MCF 10A (cell line): ENCODE measurements around the gene SMAD3. TPM values are rescaled to one million over a fixed set of nuclear protein-coding genes. Genes with fewer than 3 reads are reported as not detected.

Experiments
- BruUV-seq: library from RNA; stranded (reverse); fragments of 400-500 nt; replicated peaks from 2 replicates; lab custom pipeline; 2021; lab: Mats Ljungman, UMichigan
- CTCF ChIA-PET: fragments of 300-600 bp; sonication (Branson Sonifier 250); formaldehyde crosslinking; extraction: SDS; loops from one replicate; lab custom pipeline; 2021; ENCODE audit warnings: antibody characterized with exemption, inconsistent platforms; lab: Yijun Ruan, JAX
- POLR2A ChIA-PET: fragments of 300-600, 350-650 bp; sonication (Branson Sonifier 250); formaldehyde crosslinking; extraction: SDS; loops from one replicate; lab custom pipeline; 2020; ENCODE audit warnings: antibody characterized with exemption, inconsistent platforms; lab: Yijun Ruan, JAX
- DNase-seq: peaks from one replicate; pipeline ENCODE4 v3.0.0-alpha.2; 2018; ENCODE audit not compliant: unreplicated experiment
- H3K27ac Mint-ChIP-seq: one replicate; pipeline ENCODE4 v1.8.0; 2022; ENCODE audit warnings: mild to moderate bottlenecking, low read depth, mixed read lengths; ENCODE audit not compliant: unreplicated experiment
- H3K27me3 Mint-ChIP-seq: one replicate; pipeline ENCODE4 v1.8.0; 2022; ENCODE audit warnings: mixed read lengths; ENCODE audit not compliant: insufficient read depth, unreplicated experiment
- H3K36me3 Mint-ChIP-seq: one replicate; pipeline ENCODE4 v1.8.0; 2022; ENCODE audit warnings: mild to moderate bottlenecking, moderate library complexity, mixed read lengths; ENCODE audit not compliant: insufficient read depth, unreplicated experiment
- H3K4me1 Mint-ChIP-seq: one replicate; pipeline ENCODE4 v1.8.0; 2022; ENCODE audit warnings: mixed read lengths; ENCODE audit not compliant: insufficient read depth, unreplicated experiment
- H3K4me3 Mint-ChIP-seq: one replicate; pipeline ENCODE4 v1.8.0; 2022; ENCODE audit warnings: mild to moderate bottlenecking, moderate library complexity, mixed read lengths; ENCODE audit not compliant: unreplicated experiment
- H3K9me3 Mint-ChIP-seq: one replicate; pipeline ENCODE4 v1.8.0; 2022; ENCODE audit warnings: mixed read lengths; ENCODE audit not compliant: unreplicated experiment
- CTCF ChIP-seq: fragments of 200-600 bp; IDR thresholded peaks from one replicate; pipeline ENCODE4 v1.8.0; 2022; ENCODE audit warnings: antibody characterized with exemption, mild to moderate bottlenecking; ENCODE audit not compliant: unreplicated experiment
- intact Hi-C: fragments of 100-400 bp; cut with micrococcal nuclease; formaldehyde crosslinking; loops from 2 replicates; pipeline ENCODE4 v1.14.1; 2022
- total RNA-seq: library from RNA; stranded (reverse); gene quantifications from 2 replicates; pipeline ENCODE4 v1.2.3, GENCODE V29; 2022

SMAD3 gene
- total RNA-seq, 1 experiment from 2014 or later, result 19.9 TPM

DNA sequence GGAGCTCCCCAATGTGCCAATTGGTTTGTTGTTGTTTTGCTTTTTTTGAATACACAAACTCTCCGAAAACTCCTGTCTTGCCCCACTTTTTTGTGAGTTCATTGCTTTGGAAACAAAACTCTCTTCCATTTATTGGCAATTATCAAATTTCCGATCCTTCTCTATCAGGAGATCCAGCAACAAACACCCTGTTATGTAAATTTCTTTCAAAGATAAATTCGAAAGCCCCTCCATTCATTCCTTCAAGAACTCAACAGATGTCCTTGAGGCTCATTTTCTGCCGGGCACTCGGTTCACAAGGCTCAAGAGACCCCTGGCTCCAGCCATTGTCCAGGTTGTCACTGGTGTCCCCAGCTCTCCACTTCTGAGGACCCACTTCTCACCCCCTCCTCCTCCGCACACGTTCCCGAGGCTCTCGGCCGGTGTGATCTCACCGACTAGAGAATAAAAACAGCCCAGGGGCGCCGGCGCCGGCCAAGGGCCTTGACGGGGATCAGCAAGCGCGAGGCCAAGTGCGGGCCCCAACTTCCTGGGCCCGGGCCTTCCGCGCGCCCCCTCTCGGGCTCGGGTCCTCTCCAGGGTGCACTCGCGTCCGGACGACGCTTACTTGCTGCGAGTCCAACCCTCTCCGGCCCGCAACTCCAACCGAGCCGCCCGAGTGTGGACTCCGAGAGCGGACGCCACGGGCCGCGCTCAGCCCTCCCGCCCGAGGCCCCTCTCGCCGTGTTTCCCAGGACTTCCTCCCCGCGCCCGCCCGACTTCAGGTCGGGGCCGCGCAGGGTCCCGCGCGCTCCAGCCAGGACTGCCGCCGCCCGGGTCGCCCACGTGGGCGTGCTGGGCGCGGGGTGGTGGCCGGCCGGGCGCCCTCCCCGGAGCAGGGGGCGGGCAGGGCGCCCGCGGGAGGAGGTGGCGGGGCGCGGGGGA, 533 bp upstream of the SMAD3 start:
- H3K27ac Mint-ChIP-seq, result no peak overlapping the region
- intact Hi-C loops, result loop anchor here (1.0 to 10.0 kb wide), 6 partner anchors 62 to 770 kb away; partner anchors contain the start of genes AAGAB and IQCH
- DNase-seq, result peak; percentile 51
- ChIA-PET CTCF (interaction anchor here (1.1 to 1.6 kb wide), 2 partner anchors 15 to 31 kb away, joined by 4 to 10 read pairs; no protein-coding TSS in a partner anchor), POLR2A (interaction anchor here (0.6 to 6.9 kb wide), 16 partner anchors 9 to 457 kb away, joined by 3 to 62 read pairs (median 4); no protein-coding TSS in a partner anchor)
- H3K4me1 Mint-ChIP-seq, result peaks cover 24% of the 10 kb centered on the region
- peaks cover 6% of the 10 kb centered on the region for H3K36me3 Mint-ChIP-seq
- peak overlapping the region; percentile 92 for H3K4me3 Mint-ChIP-seq
- TF ChIP-seq CTCF, result no peak
- H3K9me3 Mint-ChIP-seq, result no peaks in the 10 kb centered on the region
- no peaks in the 10 kb centered on the region for H3K27me3 Mint-ChIP-seq
- BruUV-seq, result no TSS peak

DNA sequence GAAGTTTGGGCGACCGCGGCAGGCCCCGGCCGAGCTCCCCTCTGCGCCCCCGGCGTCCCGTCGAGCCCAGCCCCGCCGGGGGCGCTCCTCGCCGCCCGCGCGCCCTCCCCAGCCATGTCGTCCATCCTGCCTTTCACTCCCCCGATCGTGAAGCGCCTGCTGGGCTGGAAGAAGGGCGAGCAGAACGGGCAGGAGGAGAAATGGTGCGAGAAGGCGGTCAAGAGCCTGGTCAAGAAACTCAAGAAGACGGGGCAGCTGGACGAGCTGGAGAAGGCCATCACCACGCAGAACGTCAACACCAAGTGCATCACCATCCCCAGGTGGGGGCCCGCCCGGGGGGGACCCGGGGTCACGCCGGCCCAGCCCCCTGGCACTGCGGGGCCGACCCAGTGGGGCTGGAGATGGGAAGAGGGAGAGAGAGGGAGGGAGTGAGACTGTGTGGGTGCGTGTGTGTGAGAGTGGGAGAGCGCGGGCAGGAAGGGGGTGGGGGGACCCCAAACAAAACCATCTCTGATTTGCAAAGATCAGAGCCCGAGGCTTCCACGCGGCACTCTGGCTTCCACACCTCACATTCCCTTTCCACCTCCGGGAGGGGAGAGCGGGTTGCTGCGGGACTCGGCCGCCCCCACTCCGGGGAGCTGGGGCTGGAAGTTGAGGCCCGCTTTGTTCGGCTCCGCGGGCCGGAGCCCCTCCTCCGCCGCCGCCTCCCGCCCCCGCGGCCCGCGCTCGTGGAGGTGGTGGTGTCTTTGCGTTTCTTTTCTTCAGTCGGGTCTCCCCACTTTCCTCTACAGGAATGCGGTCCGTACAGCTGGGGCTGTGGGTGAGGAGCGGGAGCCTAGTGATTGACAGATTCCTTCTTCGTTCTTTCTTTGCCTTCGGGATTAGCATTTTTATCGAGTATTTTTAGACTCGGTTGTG, 898 bp downstream of the SMAD3 start:
- no peaks in the 10 kb centered on the region for H3K9me3 Mint-ChIP-seq
- POLR2A ChIA-PET, result interaction anchor here (0.6 to 6.9 kb wide), 22 partner anchors 8 to 456 kb away, joined by 3 to 62 read pairs (median 4); partner anchors contain the start of genes AAGAB and IQCH
- peak overlapping the region; percentile 92 for H3K4me3 Mint-ChIP-seq
- no peak for TF ChIP-seq CTCF
- intact Hi-C loops, result loop anchor here (2.0 to 10.0 kb wide), 6 partner anchors 39 to 769 kb away; partner anchors contain the start of genes AAGAB and IQCH
- H3K27me3 Mint-ChIP-seq, result no peaks in the 10 kb centered on the region
- peak overlapping the region; percentile 81 for H3K27ac Mint-ChIP-seq
- H3K36me3 Mint-ChIP-seq, result peaks cover 6% of the 10 kb centered on the region
- CTCF ChIA-PET, result interaction anchor here (0.6 to 1.4 kb wide), 5 partner anchors 20 to 108 kb away, joined by 3 read pairs; no protein-coding TSS in a partner anchor
- no peak for DNase-seq
- peaks cover 35% of the 10 kb centered on the region for H3K4me1 Mint-ChIP-seq
- no TSS peak for BruUV-seq

DNA sequence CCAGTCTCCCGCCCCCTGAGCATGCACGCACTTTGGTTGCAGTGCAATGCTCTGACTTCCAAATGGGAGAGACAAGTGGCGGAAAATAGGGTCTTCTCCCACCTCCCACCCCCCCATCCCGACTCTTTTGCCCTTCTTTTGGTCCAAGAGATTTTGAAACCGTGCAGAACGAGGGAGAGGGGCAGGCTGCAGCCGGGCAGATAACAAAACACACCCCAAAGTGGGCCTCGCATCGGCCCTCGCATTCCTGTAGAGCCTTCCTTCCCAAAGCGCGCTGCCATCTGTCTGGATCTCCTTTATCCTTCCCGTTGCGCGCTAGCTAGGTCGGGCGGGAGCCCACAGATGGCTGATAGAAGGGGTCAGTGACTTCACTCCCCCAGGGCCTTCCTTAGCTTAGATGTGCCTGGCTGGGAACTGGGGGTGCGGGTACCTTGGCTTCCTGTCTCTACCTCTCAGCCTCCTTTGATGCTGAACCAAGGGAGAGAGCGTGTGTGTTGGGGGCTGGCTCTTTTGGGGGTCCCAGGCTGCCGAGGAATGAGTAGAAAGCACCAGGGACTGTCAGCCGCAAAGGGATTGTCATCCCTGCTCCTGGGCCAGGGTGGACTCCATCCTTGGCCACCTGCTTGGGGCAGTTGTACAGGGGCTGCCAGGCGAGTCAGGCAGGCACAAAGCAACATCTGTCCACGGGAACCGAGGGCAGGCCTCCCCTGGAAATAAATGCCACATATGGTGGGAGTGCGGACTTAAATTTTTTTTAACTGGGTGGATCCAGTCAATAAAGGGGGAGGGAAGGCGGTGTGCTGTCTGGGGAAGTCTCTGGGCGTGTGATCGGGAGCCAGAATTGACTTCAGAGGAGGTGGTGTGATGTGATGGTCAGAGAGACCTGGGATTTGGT, 1.8 kb downstream of the SMAD3 start:
- ChIA-PET CTCF (interaction anchor here (0.5 to 1.4 kb wide), 5 partner anchors 20 to 107 kb away, joined by 3 read pairs; no protein-coding TSS in a partner anchor), POLR2A (interaction anchor here (0.7 to 6.9 kb wide), 14 partner anchors 9 to 211 kb away, joined by 3 to 62 read pairs (median 10); partner anchors contain the start of genes AAGAB and IQCH)
- TF ChIP-seq CTCF, result no peak
- Mint-ChIP-seq H3K4me3 (peak overlapping the region; percentile 92), H3K9me3 (no peaks in the 10 kb centered on the region), H3K36me3 (peaks cover 6% of the 10 kb centered on the region), H3K27me3 (no peaks in the 10 kb centered on the region), H3K4me1 (peaks cover 35% of the 10 kb centered on the region), H3K27ac (peak overlapping the region; percentile 81)
- no TSS peak for BruUV-seq
- no peak for DNase-seq
- intact Hi-C loops, result loop anchor here (2.0 to 10.0 kb wide), 6 partner anchors 38 to 768 kb away; partner anchors contain the start of genes AAGAB and IQCH
